NCI-H226 (cell line): ENCODE data around the gene LSMEM2.
"Not testable (repeated sequence)": the region's sequence is repeated elsewhere in the genome, so short reads cannot be mapped to it uniquely, and the experiment has no call there.

ENCODE experiments used
- DNase-seq: peaks from one replicate; pipeline ENCODE4 v3.0.0-alpha.2; 2015

The LSMEM2 gene

GRCh38 chr3:50284121-50284520 lies 5.2 kb downstream of the LSMEM2 start:
- not testable (repeated sequence) for DNase-seq

GRCh38 chr3:50286322-50287227 lies 7.7 kb downstream of the LSMEM2 start:
- no peak for DNase-seq

DNA sequence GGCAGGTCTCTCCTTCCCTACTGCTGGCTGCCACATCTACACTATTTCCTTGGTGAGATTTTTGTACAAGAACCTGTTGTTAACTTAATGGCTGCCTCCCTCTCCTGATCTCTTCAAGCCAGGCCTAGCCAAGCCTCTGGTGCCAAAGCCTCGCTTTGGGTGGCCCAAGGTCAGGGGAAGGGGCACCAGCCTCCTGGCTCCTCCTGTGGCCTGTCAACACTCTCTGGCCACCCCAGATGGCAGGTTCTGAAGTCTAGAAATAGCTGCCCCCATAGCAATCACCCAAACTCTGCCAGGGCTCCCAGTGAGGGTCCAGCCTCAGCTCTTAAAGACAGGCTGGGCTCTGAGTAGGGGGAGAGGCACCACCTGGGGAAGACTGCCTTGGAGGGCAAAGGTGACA lies 8.4 kb downstream of the LSMEM2 start:
- DNase-seq: no peak

DNA sequence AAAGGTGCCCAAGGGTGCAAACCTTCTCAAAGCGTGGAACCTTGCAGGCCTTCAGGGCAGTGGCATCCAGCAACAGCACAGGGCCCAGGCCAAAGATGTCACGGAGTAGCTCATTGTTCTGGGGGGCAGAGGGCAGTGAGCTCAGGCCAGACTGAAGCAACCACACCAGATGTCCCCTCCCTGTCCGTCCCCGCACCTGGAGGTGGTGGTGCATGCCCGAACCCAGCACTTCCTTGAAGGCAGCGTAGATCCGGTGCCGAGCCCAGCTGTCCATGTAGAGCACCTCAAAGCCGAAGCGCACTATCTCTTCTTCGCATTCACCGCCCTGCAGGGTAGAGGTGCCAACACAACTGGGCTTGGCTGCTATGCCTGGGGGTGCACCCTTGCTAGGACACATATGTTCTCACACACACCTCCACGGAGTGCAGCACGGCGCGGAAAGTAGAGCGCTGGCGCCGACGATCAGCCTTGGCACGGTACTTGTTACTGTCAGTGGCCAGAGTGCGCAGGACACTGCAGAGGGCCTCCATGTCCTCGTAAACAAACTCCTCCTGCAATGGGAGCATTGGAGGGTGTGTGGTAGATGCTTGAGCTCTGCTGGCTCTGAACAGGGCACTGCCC lies 9.6 kb downstream of the LSMEM2 start:
- DNase-seq: no peak

DNA sequence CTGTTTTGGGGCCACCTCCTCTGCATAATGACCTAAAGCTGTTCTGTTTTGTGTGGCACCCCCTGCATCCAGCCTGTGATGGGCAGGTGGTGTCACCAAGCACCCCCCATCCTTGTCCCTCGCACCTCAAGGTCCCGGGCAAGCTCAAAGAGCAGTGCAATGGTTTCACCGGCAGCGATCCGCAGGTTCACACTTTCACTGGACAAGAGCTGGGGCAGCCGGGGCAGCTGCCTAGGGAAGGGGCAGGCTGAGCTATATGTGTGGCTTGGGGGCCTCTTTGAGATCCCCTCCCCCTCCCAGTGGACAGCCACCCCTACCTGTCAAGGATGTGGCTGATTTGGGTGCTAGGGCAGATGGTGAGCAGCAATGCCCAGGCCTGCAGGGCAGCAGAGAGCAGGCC lies 10.2 kb downstream of the LSMEM2 start:
- DNase-seq: no peak

DNA sequence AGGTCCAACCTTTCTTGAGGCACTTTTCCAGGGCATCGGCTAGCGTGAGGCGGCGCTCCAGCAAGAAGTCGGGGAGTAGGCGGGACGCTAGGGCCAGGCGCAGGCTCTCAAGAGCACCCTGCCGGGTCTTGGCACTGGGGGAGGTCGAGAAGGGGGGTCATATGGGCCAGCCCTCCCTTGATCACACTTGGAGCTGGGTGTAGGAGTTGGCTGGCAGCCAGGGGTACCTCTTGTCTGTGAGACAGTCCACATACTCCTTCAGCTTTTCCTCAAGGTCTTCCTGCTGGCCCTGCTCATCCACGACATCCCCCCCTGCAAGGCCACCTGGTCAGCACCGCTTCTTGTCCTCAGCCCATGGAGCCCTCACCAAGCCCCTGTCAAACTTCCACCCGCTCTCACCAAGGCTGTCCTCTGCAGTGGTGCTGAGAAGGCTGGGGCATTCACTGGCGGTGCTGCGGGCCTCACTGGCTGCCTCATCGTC lies 11.3 kb downstream of the LSMEM2 start:
- DNase-seq: no peak

GRCh38 chr3:50292159-50293078 lies 13.5 kb downstream of the LSMEM2 start, which contains the start of gene IFRD2:
IFRD2 (minus strand) TSS chr3:50292429; CDS start chr3:50292274, 155 bp downstream.
- DNase-seq: peak; percentile 90

- no peak for DNase-seq
Observed at GRCh38 chr3:50293079-50293801, 14.4 kb downstream of the LSMEM2 start.

GRCh38 chr3:50294089-50294488 lies 15.2 kb downstream of the LSMEM2 start:
- no peak for DNase-seq

DNA sequence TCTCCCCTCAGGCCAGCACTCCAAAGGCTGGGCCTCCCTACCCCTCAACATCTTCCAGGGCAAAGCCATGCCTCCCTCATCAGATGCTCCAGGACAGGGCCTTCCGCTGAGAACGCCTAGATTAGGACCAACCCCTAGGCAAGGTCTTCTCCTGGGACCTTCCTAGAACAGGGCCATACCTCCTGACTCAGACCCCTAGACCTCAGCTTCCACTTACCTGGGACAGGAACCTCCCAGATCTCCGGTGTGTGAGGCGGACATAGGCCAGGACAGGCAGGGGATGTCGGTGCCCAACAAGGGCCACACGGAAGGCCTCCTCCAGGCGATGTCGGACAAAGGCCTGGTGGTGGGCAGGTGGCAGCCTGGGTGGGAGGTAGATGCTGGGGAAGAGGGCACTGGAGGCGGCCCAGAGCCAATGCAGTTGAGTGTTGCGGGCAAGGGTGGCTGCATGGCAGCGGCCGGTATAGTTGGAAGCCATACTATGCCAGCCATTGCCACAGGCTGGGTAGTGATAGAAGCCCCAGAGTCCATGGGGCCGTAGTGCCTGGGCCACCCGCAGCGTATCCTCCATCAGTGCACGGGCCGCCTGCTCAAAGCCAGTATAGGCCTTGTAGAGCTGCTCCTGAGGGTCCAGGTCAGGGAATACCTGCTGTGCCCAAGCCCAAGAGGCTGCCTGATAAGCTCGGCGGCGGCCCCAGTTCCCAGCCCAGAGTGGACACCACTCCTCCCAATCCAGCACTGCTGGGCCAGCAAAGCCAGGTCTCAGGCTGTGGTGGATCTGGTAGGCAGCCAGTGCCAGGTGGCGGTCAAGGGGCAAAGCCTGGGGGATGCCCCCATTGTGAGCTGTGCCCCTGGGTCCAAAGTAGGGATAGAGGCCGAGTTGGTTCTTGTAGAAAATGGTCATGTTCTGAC lies 15.9 kb downstream of the LSMEM2 start:
- DNase-seq: no peak

DNA sequence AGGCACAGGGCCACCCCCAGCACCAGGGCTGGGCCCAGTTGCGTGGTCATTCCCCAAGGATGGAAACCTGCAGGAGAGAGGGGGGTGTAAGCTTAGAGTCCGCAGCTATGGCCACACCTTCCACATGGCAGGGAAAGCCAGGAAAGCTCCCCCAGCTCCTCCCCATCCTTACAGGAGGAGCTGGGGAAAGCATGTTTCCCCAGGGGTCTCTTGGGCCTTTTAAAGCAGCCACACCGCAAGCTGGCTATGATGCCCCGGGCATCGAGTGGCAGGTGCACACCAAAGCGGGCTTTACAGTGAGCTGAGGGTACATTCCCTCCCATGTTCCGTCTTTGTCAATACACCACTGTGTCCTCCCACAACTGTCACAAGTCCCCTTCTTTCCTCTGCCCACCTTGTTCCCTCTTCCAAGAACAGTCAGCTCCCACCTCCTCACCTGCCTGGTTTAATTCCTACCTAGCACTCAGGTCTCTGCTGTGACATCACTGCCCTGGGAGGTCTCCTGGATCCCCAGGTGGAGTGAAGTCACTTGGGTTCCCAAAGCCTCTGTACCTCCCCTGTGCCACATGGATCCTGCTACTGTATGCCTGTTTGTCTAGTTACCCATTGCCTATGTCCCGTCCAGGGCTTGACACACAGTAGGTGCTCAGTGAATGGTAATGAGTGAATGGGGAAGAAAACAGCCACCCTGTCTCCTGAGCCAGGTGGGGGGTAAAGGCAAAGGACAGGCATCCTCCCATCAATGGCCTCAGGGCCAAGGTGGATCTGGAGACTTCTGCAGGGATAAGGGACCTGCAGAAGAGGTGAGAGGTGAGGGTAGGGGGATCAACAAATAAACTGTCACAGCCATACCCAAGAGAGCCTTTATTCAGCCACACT lies 16.9 kb downstream of the LSMEM2 start:
- no peak for DNase-seq

GRCh38 chr3:50296721-50297383 lies 18.0 kb downstream of the LSMEM2 start:
- no peak for DNase-seq

DNA sequence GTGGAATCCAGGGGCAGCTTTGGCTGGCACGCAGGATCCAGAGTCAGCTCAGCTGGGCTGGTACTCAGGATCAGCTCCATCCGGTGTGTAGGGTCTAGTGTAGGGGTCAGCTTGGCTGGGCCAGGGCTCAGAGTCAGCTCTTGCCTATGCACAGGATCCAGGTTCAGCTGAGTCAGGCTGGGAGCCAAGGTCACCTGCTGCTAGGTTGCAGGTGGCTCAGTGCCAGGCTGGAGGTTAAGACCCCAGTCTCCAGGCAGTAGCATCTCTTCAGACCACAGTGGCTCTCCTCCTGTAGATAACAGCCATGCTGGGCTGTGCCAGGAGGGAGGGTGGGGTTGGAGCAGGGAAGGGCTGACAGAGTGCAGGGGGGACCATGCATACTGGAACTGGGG lies 18.5 kb downstream of the LSMEM2 start:
- no peak for DNase-seq

- DNase-seq: no peak
Observed at GRCh38 chr3:50297896-50298725, 19.2 kb downstream of the LSMEM2 start.

DNA sequence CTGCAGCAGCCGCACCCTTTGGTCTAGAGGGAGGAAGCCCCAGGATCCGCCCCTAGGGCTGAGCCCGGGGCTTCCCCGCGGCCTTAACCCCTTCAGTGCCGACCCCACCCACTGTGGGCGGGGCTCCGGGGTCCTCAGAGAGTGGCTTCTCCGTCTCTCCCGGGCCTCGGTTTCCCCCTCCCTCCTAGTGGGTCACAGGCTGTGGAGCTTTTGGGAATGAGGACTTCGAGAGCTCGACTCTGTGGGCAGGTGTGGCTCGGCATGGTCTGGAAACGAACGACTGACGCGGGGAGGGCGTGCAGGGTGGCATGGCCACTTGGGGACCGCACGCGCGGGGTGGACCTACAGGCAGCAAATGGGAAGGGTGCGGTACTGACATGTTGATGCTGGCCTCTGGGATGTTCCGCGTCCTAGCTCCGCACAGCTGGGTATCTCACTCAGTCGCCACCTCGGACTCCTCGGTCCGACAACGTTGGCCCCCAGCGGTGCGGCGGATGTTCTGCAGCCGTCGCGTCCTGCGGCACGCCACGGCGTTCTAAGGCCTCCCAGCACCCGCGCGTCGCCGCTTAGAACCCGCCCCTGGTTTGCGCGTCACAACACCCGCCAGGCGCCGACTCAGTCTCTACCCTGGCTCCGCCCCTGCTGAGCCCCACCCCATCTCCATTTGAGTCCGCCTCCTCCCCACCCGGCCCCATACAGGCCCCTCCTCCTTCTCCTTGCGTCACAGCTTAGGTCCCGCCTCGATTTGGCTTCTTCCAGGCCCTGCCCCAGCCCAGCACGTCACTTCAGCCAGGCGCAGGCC lies 20.1 kb downstream of the LSMEM2 start, which contains the start of the genes HYAL3 and NAA80:
Gene HYAL3 (minus strand): TSS at position 570 of the 802 bp plus-strand sequence. CDS start 3,803 bp downstream, outside the sequence.
Gene NAA80 (minus strand): TSS at position 570 of the 802 bp plus-strand sequence. CDS start 1,942 bp downstream, outside the sequence.
- peak; percentile 80 for DNase-seq

DNA sequence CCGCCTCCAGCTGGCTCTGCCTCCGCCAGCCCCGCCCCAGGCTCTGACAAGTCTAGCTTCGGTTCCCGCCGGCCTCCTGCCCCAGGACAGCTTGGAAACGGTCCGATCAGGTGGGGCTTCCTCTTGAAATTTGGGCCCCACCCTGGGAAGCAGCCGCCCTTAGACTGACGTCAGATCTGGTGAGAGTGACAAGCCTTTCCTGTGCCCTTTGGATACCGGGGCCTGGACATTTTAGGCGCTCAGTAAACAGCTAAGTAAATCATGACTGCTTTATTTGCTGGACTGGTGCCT lies 20.7 kb downstream of the LSMEM2 start:
- no peak for DNase-seq

- no peak for DNase-seq
Observed at GRCh38 chr3:50299929-50300680, 21.2 kb downstream of the LSMEM2 start.
